Posterior vena cava (tissue), 2 donors: ENCODE data around the gene CFDP1. TPM values are rescaled to one million over a fixed set of nuclear protein-coding genes. Genes with fewer than 3 reads are reported as not detected.

Experiments used
- DNase-seq: peaks from one replicate; pipeline ENCODE4 v3.0.0-alpha.2; 2020; ENCODE audit warnings: low spot score
- intact Hi-C, 2 donors: fragments of 100-400 bp; cut with DNase I; formaldehyde crosslinking; loops; one replicate each; pipeline versions ENCODE4 v1.14.1 to v1.14.2; 2022 to 2023
- total RNA-seq, 2 donors: library from RNA; stranded (reverse); fragmentation: NEBNext Ultra II Directional; extraction: Animal tissue kit (Norgen Biotek cat#: 25700); gene quantifications; one replicate each; pipeline ENCODE4 v1.2.1, GENCODE V29; 2021
- donor health status: DM: yes; HTN: yes; CAD: no.
- donor health status: DM: yes; HTN: yes; CAD: no.

The CFDP1 gene
- total RNA-seq, 2 donors from 2014 or later: 45.3 to 54.4 TPM

DNA sequence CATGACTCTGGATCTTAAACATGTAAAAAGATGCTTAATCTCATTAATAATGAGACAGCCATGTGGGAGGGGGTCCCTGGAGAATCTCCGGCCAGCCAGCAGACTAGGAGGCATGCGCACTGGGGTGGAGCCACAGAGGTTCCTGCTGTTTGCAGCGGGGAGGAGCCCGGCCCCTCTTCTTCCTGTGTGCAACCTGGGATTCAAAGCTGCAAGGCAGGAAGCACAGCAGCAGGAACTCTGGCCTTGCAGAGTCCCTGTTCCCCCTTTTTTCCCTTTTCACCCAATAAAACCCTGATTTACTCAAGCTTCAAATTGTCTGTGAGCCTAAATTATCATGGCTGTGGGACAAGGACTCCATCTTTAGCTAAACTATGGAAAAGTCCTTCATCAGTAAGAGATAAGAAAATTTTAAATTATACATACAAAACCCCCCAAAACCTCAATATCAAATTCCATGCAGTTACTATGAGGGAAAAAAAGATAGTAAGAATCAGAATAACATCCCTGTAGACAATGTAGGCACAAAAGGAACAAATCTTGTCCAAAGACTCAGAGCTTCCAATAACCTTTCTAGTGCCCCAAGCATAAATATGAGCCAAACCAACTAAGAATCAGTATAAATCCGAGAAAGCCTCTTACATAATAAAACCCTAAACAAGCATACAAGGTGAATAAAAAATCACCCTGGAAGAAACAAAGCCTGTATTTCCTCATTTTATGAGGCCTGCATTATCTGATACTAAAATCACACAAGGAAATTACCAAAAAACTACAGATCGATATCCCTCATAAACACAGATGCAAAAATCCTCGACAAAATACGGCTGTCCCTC, 12.1 kb downstream of the CFDP1 start:
- intact Hi-C loops: no loop called here
- DNase-seq: peak; percentile 88

DNA sequence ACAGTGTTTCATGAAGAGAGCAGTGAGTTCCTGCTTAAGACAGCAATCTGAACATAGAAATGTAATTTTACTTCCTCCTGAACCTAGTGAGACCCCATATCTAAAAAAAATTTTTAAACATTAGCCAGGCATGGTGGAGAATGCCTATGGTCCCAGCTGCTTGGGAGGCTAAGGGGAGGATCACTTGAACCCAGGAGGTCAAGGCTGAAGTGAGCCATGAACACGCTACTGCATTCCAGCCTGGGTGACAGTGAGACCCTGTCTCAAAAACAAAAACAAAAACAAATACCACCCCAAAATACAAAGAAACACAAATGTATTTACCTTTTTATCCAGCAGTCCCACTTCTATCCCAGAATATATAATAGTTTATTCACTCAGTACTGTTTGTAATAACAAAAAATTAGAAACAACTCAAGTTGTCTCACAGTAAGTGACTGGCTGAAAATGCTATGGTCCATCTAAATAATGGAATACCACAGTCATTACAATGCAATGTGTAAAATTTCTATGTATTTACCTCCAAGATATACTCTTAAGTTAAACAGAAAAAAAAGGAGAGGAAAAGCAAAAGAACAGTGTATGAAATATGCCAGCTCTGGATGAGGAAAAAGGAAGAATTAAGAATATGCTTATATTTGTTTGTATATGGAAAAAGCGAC, 16.3 kb downstream of the CFDP1 start:
- no peak for DNase-seq
- intact Hi-C loops: no loop called here

DNA sequence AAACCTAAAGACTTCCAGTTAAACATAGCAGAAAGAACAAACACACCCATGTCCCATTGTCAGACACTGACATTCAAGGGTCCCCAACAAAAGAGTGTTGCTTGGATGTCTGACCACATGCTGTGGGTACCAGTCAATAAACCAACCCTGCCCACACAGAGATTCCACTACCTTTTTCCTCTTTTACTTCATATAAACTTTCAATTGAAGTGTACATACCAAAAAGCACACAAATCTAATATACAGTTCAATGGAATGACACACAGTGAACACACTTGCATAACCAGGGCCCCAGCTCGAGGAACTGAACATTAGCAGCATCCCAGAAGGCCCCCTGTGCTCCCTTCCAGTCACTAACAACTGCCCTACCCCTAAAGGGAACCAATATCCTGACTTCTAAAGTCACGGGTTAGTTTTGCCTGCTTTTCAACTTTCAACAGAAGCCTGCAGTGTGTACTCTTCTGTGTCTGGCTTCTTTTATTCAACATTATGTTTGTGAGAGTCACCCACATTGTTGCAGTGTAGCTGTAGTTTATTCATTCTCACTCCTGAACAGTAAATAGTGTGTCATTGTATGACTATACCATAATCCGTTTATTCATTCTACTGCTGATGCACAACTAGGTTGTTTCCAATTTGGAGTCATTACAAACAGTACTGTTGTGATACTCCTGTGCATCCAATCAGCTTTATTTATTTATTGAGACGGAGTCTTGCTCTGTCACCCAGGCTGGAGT, 18.0 kb downstream of the CFDP1 start:
- intact Hi-C loops: no loop called here
- no peak for DNase-seq

DNA sequence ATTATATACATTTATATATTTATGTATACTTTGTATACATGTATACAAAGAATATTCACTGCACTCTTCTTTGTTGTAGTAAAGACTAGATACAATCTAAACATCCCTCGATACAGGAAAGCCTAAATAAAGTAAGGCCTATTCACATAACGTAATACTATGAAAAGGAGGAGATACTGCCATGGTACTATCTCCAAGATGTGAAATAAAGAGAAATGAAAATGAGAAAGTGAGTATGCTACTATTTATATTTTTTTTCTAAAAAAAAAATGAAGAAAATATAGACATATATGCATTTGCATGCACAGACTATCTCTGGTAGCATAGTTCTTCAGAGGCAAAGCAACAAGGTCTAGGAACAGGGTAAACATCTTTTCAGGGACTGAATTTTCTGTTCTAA, 19.4 kb downstream of the CFDP1 start:
- DNase-seq: no peak
- intact Hi-C loops: no loop called here

DNA sequence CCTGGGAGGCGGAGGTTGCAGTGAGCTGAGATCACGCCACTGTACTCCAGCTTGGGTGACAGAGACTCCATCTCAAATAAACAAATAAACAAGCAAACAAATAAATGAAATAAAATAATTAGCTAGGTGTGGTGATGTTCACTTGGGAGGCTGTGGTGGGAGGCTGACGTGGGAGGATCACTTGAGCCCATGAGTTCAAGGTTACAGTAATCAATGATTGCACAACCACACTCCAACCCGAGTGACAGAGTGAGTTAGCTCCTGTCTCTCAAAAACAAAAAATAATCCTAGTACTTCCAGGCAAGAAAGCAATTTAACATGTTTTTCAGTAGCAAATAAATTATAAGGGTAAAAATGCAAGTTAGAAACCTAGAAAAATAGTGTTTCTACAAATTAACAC, 26.4 kb downstream of the CFDP1 start:
- intact Hi-C loops: no loop called here

DNA sequence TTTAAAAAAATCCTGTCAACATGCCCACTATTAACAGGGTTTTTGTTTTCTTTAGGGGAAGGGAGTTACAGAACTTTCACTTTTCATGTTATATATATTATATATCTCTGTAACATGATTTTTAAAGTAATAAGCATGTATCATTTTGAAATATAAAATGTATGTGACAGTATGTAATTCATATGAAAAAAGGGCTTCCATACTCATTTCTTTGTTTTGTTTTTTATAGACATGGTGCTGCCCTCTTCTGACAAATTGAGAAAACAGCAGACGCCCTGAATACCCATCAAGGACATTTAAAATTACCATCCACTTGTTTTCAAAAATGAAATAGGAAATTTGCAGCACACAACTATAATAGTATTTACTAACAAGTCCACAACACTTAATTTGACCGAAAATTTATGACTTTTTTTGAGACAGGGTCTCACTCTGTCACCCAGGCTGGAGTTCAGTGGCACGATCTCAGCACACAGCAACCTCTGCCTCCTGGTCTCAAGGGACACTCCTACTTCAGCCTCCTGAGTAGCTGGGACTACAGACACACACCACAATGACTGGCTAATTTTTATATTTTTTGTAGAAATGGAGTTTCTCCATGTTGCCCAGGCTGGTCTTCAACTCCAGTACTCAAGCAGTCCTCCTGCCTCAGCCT, 30.4 kb downstream of the CFDP1 start:
- intact Hi-C loops: loop anchor here in 1 of 2 donors (5.0 kb wide), 1 partner anchor 206 kb away; no protein-coding TSS in a partner anchor
- DNase-seq: no peak

More for the DNA sequence above, 26.4 kb downstream of the CFDP1 start:
- no peak for DNase-seq

DNA sequence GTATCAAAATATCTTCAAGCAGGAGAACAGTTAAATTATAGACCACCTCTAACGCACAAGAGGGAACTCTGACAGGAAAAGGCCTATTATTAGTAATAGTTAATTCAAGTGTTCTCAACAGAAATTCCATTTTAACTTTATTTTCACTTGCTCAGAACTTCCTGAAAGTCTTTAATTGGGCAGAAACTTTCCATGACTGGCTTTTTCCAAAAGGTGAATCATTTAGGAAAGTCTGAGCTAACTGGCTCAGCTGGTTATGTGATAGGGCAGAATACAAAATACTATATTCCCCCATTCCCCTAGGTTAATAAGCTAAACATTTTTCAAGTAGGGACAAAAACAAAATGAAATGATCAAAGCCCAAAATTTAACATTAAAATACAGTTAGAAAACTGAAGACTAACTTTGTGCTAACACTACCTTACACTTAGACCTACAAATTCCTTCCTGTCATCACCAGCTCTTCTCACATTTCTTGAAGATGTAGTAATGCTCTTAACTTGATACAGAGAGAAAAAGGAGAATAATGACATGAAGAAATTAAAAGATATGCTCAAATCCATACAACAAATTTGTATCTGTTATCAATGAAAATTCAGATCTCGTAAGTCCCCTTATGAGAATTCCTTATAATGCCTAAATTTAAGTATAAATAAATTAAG, 31.0 kb downstream of the CFDP1 start:
- intact Hi-C loops: loop anchor here in 1 of 2 donors (5.0 kb wide), 1 partner anchor 205 kb away; no protein-coding TSS in a partner anchor
- no peak for DNase-seq

DNA sequence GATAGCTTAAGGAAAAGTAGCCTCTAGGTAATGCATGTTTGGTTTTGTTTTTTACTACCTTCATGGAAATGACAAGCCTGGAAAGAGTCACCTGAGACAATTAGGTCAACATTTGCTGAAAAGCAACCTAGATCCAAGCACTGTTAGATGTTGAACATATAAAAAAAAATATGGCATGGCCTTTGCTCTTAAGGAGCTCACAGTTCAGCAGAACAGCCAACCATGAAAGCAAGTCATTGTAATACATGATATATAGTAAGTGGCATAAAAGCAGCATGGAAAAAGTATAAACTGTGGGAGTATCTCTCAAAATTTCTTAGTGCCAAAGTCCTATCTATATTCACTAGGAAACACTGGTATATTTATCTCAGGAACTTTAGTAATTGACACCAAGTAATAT, 31.6 kb downstream of the CFDP1 start:
- DNase-seq: no peak
- intact Hi-C loops: loop anchor here in 1 of 2 donors (5.0 kb wide), 1 partner anchor 204 kb away; no protein-coding TSS in a partner anchor

DNA sequence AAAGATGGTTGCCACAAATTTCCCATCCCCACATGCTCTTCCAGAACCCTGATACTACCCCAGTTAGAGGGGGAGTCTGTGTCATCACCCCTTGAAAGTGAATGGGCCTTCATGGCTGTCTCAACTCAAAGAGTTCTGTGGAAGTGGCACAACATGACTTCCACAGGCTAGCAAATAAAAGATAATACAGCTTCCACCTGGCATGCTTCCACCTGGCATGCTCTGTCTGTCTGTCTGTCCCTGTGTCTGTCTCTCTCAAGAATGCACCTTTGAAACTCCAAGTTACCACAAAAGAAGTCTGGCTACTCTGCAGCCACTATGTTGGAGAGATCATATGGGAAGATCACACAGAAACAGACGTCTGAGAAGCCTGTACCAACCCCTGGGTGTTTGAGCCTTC, 35.0 kb downstream of the CFDP1 start:
- intact Hi-C loops: no loop called here
- DNase-seq: no peak

DNA sequence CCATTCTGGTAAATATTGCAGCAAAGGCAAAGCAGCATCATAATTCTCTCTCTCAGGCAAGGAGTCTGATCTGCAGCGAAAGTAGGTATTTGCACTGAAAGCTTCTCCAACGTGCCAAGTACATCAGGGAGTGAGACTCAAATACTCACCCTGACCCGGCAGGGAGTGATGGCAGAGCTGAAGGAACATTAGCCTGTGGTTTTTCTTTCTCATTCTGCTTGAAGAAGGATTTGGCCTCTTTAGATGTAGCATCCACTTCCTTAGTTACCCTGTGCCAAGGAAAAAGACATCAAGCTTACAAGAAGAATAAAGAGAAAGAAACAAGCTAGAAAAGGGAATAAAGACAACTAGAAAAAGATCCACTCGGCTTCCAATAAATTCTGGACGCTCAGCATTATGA, 38.4 kb downstream of the CFDP1 start:
- no peak for DNase-seq
- intact Hi-C loops: no loop called here

DNA sequence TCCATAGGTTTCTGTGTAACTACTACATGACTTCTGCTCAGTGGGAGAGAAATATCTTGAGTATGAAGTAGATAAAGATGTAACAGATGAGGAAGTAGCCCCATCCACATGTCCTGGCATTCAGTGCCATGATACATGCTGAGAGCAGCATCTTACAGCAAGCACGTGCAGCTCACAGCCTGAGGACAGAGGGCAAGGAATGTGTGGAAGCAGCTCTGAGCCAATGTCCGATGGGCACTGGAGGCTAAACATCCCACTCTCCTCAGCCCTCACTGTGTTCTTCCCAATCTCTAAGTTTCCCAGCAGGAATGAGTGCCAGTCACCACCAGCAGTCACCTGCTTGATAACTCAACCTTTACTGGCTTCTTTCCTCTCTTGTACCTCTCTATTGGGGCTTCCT, 40.4 kb downstream of the CFDP1 start:
- no peak for DNase-seq
- intact Hi-C loops: no loop called here

DNA sequence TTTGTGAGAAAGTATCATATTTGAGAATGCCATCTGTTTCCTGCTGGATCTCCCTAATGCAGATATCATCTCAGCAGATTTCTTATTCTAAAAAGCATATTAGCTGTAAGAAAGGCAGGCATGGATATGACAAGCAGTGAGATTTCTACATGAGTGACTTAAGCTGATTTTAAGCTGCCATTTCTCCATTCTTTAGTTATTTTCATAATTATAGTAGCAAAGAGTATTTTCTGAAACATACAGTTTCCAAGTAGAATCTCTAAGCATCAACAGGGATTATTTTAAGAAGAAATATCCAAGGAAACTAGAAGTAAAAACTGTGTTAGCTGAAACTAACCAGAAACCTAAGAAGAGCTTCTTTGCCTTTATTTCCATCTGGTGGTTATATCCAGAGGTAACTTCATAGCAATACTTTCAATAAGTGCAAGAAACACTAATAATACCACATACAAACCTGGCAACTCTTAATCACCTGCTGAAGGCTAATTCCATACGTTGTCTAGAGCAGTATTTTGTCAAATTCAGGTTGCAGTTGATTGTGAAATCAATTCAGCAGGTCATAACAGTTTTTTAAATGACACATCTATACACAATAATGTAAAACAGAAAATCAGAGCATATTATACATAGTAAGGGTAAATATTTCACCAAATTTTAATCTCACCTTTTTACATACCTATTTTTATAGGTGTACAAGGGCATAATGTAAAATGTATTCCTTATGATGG, 42.2 kb downstream of the CFDP1 start:
- no peak for DNase-seq
- intact Hi-C loops: no loop called here

DNA sequence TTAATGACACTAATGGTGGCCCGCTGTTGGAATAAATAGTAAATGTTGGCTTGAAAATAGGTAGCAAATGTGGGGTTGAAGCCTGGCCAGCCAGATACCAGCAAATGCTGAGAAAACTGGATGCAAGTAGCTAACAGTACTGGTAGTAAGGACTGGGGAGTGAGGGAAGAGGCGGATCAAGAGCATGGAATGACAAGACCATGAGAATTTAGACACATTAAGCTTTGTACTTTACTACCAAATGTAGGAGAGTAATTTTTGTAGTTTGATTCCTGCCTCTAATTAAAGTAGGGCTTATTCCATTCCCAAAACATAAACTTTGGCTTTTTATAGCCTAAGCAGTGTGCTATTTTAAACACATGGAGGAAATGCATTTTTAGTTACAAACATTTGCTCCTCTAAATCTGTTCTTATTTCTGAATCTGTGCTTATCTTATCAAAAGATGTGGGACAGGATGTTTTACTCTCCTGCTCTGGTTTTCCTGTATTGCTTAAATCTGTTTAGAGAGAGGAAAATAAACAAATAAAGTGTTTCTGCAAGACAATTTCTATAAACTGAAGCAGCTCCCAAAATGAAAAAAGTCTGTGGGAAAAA, 44.1 kb downstream of the CFDP1 start:
- intact Hi-C loops: loop anchor here (5.0 kb wide), 2 partner anchors 152 to 157 kb away; no protein-coding TSS in a partner anchor
- DNase-seq: no peak

DNA sequence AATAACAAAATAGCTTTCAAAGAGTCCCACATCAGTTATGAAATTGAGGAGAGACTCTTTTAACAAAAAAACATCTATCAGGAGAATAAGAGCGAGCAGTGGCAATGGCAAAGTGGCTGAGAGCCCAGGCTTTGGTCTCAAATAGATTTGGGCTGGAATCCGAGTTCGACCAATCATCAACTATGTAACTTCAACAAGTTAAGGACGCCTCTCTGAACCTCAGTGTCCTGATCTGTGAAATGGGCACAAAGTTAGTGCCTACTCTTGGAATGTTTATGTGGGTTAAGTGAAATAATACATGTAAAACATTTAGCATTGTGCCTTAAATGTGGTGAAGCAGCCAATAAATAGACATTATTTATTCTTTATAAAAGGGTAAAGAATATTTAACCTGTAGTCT, 45.4 kb downstream of the CFDP1 start:
- no peak for DNase-seq
- intact Hi-C loops: loop anchor here (5.0 kb wide), 2 partner anchors 151 to 156 kb away; no protein-coding TSS in a partner anchor

DNA sequence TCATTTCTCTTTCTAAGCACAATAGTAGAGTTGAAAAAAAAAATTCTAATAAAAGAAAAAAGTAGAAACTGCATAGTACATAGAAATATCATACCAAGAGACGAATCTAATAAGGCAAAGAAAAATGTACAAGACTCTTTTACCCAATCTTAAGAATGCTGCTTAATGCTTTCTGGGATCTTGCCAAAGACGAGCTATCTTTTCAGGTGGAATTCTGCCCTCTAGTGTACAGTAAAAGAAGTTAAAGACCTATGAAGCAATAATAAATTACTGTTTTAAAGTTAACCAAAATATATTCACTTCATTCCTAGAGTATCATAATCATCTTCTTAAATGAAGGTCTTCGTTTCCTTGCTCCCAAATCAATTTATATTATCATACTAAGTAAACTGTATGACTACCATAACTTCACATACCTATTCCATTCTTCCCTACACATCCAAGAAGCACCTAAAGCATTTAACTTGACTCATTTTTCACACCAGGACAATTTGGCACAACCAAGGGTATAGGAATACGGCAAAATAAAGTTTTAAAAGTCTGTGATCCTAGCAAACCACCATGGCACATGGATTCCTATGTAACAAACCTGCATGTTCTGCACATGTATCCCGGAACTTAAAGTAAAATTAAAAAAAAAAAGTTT, 47.7 kb downstream of the CFDP1 start:
- no peak for DNase-seq
- intact Hi-C loops: loop anchor here (5.0 kb wide), 2 partner anchors 148 to 153 kb away; no protein-coding TSS in a partner anchor

DNA sequence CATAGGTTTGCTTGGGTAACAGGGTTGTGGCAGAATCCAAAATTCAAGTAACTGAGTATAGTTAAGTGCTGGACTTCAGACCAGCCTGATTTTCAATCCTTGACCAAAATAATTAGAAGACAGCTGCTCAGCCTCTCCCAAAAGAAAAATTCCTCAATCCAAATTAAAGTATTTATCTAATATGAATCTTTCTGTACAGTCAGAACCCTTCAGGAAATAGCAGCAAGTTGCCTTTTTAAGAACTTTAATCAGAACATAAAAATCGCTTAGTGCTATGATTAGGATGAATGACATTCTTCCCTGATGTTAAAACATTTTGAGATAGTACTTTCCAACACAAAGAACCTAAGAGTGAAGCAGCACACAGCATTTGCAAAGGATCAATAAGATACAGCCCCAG, 50.2 kb downstream of the CFDP1 start:
- intact Hi-C loops: no loop called here
- no peak for DNase-seq

DNA sequence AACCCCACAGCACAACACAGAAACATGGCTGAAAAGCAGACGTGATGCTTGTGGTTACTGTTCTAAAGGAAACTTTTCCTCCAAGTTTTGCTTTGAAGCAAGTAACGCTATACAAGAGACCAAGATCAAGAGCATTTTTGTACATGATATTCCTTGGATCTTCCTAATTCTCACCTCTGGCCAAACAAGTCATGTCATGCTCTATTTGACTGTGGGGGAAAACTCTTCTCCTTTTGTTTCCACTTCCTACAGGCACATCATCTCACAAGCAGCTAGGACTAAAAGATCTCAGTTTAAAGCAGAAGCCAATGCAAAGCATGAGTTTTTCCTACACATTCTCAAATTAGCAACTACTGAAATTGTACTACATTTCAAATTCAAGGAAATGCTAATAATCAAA, 50.7 kb downstream of the CFDP1 start:
- DNase-seq: no peak
- intact Hi-C loops: no loop called here
